K562 (cell line): ENCODE data around the gene IGF1R.

Experiments
- ATF7 ChIP-seq: fragments of 450-650 bp; IDR thresholded peaks from 2 replicates; pipeline ENCODE4 v1.7.1; 2014; ENCODE audit warnings: mild to moderate bottlenecking, moderate library complexity
- EZH2 ChIP-seq: IDR thresholded peaks from 2 replicates; pipeline ENCODE4 v1.6.1; 2012; ENCODE audit warnings: low read depth, mild to moderate bottlenecking, inconsistent platforms, low read length, borderline replicate concordance
- GTF2E2 ChIP-seq: fragments of 200-800 bp; sonication (Bioruptor generic); IDR thresholded peaks from 2 replicates; pipeline ENCODE4 v1.6.1; 2016; ENCODE audit warnings: missing genetic modification characterization, missing compliant biosample characterization
- KDM1A ChIP-seq, 2 experiments: fragments of 450-650 bp; IDR thresholded peaks; 2 replicates each; pipeline ENCODE4 v1.6.1; 2016; ENCODE audit warnings: mild to moderate bottlenecking in 2 of 2
- POLR2A ChIP-seq: fragments of 450-650 bp; conservative IDR thresholded peaks from 2 replicates; pipeline ENCODE4 v1.6.1; 2016
- RBBP5 ChIP-seq: fragments of 200-600 bp; sonication (generic); IDR thresholded peaks from 2 replicates; pipeline ENCODE4 v1.6.1; 2012; ENCODE audit warnings: borderline replicate concordance, mild to moderate bottlenecking, low read length, control low read depth, inconsistent platforms; ENCODE audit not compliant: insufficient read depth, poor library complexity, severe bottlenecking
- SMARCE1 ChIP-seq: fragments of 450-650 bp; IDR thresholded peaks from 2 replicates; pipeline ENCODE4 v1.7.1; 2016; ENCODE audit warnings: mild to moderate bottlenecking
- ZBTB7A ChIP-seq: IDR thresholded peaks from 2 replicates; pipeline ENCODE4 v1.6.1; 2011; ENCODE audit warnings: low read depth, mild to moderate bottlenecking, low read length, moderate library complexity, borderline replicate concordance; ENCODE audit not compliant: control insufficient read depth
- ZC3H8 ChIP-seq: fragments of 450-650 bp; IDR thresholded peaks from 2 replicates; pipeline ENCODE4 v1.6.1; 2017
- ZNF212 ChIP-seq: fragments of 450-650 bp; formaldehyde crosslinking; IDR thresholded peaks from 2 replicates; pipeline ENCODE4 v1.4.0; 2020; ENCODE audit warnings: mild to moderate bottlenecking
- TF ChIP-seq, protein P1 (sequence below), 2 experiments: fragments of 450-650 bp; formaldehyde crosslinking in 1 of 2; IDR thresholded peaks; 2 replicates each; pipeline versions ENCODE4 v1.4.0 to v1.6.1; 2014 to 2020; ENCODE audit warnings: mild to moderate bottlenecking in 2 of 2, borderline replicate concordance in 1 of 2, low read depth in 1 of 2
- TF ChIP-seq, protein P2 (sequence below), 3 experiments: IDR thresholded peaks in 2 of 3; conservative IDR thresholded peaks in 1 of 3; 2 replicates each; pipeline ENCODE4 v1.5.1; 2011 to 2012; ENCODE audit warnings: low read length in 3 of 3, mild to moderate bottlenecking in 3 of 3, control low read depth in 2 of 3, improper control_type of control experiment in 1 of 3, inconsistent platforms in 1 of 3, low read depth in 1 of 3, mixed read lengths in 1 of 3, moderate library complexity in 1 of 3; ENCODE audit not compliant: insufficient read depth in 2 of 3
- TF ChIP-seq, protein P3 (sequence below): fragments of 450-650 bp; IDR thresholded peaks from 2 replicates; pipeline ENCODE4 v1.6.1; 2017; ENCODE audit warnings: antibody characterized with exemption, mild to moderate bottlenecking
- TF ChIP-seq, protein P4 (sequence below): fragments of 450-650 bp; formaldehyde crosslinking; IDR thresholded peaks from 2 replicates; pipeline ENCODE4 v1.4.0; 2020; ENCODE audit warnings: mild to moderate bottlenecking

DNA sequence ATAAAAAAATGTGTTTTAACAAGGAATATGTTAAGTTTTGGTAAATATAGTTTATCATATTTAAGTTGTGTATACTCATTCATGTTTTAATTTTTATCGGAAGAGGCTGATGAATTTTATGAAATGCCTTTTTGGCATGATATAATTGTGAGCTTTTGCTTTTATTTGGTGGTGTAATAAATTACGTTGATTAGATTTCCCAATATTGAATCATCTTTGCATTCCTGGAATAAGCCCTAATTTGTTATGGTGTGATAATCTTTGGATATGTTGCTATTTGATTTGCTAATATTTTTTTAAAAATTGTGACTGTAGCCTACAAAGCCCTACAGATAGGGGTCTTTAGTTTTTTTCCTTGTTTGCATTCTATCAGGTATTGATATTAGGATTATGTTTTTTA lies 107.4 kb downstream of the IGF1R start:
- TF ChIP-seq ATF7 (no peak), ZBTB7A (no peak), ZNF212 (CRISPR knock-in tag) (no peak), GTF2E2 (tag) (no peak), ZC3H8 (no peak), SMARCE1 (no peak), EZH2 (no peak), KDM1A (IDR thresholded peaks at IDR 0.05) (no peak), POLR2A (no peak), RBBP5 (no peak)
- TF ChIP-seq, protein P1, sequence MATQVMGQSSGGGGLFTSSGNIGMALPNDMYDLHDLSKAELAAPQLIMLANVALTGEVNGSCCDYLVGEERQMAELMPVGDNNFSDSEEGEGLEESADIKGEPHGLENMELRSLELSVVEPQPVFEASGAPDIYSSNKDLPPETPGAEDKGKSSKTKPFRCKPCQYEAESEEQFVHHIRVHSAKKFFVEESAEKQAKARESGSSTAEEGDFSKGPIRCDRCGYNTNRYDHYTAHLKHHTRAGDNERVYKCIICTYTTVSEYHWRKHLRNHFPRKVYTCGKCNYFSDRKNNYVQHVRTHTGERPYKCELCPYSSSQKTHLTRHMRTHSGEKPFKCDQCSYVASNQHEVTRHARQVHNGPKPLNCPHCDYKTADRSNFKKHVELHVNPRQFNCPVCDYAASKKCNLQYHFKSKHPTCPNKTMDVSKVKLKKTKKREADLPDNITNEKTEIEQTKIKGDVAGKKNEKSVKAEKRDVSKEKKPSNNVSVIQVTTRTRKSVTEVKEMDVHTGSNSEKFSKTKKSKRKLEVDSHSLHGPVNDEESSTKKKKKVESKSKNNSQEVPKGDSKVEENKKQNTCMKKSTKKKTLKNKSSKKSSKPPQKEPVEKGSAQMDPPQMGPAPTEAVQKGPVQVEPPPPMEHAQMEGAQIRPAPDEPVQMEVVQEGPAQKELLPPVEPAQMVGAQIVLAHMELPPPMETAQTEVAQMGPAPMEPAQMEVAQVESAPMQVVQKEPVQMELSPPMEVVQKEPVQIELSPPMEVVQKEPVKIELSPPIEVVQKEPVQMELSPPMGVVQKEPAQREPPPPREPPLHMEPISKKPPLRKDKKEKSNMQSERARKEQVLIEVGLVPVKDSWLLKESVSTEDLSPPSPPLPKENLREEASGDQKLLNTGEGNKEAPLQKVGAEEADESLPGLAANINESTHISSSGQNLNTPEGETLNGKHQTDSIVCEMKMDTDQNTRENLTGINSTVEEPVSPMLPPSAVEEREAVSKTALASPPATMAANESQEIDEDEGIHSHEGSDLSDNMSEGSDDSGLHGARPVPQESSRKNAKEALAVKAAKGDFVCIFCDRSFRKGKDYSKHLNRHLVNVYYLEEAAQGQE (IDR thresholded peaks at IDR 0.05; ENCODE audit: borderline replicate concordance), result no peak
- TF ChIP-seq, protein P1 (CRISPR knock-in tag; IDR thresholded peaks at IDR 0.05; ENCODE audit: low read depth), result no peak
- TF ChIP-seq, protein P2, sequence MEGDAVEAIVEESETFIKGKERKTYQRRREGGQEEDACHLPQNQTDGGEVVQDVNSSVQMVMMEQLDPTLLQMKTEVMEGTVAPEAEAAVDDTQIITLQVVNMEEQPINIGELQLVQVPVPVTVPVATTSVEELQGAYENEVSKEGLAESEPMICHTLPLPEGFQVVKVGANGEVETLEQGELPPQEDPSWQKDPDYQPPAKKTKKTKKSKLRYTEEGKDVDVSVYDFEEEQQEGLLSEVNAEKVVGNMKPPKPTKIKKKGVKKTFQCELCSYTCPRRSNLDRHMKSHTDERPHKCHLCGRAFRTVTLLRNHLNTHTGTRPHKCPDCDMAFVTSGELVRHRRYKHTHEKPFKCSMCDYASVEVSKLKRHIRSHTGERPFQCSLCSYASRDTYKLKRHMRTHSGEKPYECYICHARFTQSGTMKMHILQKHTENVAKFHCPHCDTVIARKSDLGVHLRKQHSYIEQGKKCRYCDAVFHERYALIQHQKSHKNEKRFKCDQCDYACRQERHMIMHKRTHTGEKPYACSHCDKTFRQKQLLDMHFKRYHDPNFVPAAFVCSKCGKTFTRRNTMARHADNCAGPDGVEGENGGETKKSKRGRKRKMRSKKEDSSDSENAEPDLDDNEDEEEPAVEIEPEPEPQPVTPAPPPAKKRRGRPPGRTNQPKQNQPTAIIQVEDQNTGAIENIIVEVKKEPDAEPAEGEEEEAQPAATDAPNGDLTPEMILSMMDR (IDR thresholded peaks at IDR 0.05 in 2 of 3, conservative IDR thresholded peaks at IDR 0.05 in 1 of 3; ENCODE audit: insufficient read depth in 2 of 3, low read depth in 1 of 3, low read length in 3 of 3), result no peak
- TF ChIP-seq, protein P3, sequence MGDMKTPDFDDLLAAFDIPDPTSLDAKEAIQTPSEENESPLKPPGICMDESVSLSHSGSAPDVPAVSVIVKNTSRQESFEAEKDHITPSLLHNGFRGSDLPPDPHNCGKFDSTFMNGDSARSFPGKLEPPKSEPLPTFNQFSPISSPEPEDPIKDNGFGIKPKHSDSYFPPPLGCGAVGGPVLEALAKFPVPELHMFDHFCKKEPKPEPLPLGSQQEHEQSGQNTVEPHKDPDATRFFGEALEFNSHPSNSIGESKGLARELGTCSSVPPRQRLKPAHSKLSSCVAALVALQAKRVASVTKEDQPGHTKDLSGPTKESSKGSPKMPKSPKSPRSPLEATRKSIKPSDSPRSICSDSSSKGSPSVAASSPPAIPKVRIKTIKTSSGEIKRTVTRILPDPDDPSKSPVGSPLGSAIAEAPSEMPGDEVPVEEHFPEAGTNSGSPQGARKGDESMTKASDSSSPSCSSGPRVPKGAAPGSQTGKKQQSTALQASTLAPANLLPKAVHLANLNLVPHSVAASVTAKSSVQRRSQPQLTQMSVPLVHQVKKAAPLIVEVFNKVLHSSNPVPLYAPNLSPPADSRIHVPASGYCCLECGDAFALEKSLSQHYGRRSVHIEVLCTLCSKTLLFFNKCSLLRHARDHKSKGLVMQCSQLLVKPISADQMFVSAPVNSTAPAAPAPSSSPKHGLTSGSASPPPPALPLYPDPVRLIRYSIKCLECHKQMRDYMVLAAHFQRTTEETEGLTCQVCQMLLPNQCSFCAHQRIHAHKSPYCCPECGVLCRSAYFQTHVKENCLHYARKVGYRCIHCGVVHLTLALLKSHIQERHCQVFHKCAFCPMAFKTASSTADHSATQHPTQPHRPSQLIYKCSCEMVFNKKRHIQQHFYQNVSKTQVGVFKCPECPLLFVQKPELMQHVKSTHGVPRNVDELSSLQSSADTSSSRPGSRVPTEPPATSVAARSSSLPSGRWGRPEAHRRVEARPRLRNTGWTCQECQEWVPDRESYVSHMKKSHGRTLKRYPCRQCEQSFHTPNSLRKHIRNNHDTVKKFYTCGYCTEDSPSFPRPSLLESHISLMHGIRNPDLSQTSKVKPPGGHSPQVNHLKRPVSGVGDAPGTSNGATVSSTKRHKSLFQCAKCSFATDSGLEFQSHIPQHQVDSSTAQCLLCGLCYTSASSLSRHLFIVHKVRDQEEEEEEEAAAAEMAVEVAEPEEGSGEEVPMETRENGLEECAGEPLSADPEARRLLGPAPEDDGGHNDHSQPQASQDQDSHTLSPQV, result no peak
- TF ChIP-seq, protein P4, sequence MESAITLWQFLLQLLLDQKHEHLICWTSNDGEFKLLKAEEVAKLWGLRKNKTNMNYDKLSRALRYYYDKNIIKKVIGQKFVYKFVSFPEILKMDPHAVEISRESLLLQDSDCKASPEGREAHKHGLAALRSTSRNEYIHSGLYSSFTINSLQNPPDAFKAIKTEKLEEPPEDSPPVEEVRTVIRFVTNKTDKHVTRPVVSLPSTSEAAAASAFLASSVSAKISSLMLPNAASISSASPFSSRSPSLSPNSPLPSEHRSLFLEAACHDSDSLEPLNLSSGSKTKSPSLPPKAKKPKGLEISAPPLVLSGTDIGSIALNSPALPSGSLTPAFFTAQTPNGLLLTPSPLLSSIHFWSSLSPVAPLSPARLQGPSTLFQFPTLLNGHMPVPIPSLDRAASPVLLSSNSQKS, result no peak
